Measurements from ENCODE around the gene COL27A1.

DNA sequence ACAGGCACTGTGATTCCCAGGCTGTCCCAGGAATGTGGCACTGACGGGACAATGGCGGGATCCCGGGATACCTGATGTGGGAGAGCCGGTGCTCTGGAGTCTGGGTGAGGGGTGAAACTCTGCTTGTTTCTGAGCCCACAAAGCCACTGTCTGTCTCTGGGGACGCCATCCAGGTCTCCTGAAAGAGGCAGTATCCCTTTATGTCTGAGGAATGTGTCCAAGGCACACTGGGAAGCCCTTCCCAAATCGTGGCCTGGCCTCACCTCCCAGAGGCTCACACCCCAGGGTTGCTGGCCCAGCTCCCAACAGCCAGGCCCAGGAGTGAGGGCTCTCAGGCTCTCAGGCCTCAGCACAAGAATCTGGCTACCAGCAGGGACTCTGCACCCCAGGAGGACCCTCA is 201.5 kb downstream of the COL27A1 start:
- TF ChIP-seq, protein P1, sequence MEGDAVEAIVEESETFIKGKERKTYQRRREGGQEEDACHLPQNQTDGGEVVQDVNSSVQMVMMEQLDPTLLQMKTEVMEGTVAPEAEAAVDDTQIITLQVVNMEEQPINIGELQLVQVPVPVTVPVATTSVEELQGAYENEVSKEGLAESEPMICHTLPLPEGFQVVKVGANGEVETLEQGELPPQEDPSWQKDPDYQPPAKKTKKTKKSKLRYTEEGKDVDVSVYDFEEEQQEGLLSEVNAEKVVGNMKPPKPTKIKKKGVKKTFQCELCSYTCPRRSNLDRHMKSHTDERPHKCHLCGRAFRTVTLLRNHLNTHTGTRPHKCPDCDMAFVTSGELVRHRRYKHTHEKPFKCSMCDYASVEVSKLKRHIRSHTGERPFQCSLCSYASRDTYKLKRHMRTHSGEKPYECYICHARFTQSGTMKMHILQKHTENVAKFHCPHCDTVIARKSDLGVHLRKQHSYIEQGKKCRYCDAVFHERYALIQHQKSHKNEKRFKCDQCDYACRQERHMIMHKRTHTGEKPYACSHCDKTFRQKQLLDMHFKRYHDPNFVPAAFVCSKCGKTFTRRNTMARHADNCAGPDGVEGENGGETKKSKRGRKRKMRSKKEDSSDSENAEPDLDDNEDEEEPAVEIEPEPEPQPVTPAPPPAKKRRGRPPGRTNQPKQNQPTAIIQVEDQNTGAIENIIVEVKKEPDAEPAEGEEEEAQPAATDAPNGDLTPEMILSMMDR (optimal IDR thresholded peaks at IDR 0.05 in 1 of 3, IDR thresholded peaks at IDR 0.05 in 1 of 3, conservative IDR thresholded peaks at IDR 0.05 in 1 of 3; ENCODE audit: extremely low read depth in 1 of 3, insufficient read depth in 2 of 3, low read length in 3 of 3) = no peak
- TF ChIP-seq EZH2 (IDR thresholded peaks at IDR 0.05; ENCODE audit: low read length) = no peak

Data from keratinocyte (primary cell).